COR-L47 (cell line): ENCODE measurements around the gene DHCR7.

Experiments used
- DNase-seq: peaks from one replicate; lab custom pipeline; 2025; lab: John Stamatoyannopoulos, UW

Gene DHCR7

DNA sequence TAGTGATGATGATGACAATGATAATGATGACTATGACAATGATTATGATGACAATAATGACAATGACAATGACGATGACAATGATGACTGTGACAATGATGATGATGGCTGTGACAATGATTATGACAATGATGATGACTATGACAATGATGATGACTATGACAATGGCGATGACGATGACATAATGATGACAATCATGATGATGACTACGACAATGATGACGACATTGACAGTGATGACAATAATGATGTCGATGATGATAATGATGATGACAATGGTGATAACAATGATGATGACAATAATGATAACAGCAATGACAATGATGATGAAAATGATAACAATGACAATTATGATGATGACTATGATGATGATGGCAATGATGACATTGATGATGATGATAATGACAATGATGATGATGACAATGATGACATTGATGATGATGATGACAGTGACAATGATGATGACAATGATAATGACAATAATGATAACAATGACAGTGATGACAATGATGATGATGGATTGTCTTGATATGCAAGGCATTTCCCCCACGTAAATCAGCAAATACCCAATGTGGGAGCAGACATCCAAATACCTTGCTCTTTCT lies 37.7 kb downstream of the DHCR7 start:
- no peak for DNase-seq

DNA sequence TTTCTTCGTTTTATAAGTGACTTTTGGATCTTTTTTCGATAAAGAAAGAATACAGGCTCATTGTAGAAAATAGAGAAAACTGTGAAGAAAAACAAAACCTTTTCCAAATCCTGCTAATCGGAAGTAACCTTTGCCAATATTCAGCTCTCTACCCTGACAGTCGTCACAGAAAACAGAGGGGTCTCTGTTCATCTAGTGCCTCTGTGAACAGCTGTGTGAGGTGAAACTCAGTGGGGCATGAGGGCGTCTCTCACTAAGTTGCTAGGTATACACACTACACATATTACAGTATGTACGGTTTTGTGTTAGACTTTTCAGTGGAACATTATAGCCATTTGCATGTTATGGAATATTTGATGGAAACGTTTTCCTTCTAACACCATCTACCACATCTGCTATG lies 39.4 kb downstream of the DHCR7 start:
- no peak for DNase-seq

DNA sequence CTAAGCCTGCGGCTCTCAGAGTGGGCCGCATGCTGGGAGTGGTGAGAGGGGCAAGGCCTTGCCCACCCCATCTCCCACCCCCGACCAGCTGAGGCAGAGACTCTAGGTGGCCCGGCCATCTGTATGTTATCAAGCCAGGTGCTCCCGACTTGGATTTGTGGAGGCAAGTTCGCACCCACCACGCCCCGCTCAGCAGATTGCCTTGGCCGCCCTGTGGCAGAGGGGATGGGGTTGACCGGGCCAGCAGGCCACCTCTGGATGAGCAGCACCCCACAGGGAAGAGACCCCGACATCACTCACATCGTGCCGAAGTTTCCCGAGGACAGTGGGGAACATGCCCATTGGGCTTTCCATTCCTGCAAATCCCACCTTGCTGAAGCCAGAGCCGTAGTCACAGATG lies 40.8 kb downstream of the DHCR7 start:
- no peak for DNase-seq

DNA sequence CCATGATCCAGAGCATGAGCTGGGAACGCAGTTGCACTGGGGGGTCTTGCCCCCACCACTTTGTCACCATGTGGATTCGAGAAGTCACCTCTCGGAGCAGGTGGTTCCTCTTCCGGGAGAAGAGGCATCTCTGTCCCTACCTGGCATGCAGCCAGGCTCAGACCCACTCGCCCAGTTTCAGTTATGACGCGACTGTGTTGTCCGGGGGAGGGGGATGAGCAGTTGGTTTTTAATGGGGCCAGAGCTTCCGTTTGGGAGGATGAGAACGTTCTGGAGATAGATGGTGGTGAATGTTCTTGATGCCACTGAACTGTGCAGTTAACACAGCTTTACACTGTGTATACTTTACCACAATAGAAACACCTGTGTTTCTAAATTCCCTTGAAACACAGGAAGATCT lies 41.5 kb downstream of the DHCR7 start:
- DNase-seq = peak; percentile 35

DNA sequence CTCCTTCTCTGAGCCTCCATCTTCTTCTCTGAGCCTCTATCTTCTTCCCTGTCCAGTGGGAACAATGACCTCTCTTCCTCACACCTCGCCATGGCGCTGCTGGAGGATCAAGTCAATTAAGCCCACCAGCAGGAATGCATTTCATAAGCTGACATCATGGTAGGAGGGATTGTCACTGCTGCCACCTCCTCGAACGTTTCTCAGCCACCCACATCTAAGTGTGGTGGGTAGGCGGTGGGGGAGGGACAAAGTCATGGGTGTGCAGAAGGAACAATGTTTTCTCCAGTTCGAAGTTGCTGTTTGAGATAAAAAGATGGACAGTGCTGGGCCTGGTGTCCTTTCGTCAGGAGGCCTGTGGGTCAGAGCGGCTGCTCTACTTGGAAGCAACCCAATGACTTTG lies 44.0 kb downstream of the DHCR7 start:
- no peak for DNase-seq

DNA sequence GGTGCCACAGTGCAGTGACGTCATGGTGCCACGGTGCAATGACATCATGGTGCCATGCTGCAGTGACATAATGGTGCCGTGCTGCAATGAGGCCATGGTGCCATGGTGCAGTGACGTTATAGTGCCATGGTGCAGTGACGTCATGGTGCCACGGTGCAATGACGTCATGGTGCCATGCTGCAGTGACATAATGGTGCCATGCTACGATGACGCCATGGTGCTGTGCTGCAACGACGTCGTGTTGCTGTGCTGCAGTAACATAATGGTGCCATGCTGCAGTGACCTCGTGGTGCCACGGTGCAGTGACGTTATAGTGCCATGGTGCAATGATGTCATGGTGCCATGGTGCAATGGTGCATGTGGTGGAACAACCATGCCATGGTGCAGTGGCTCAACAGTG lies 45.3 kb downstream of the DHCR7 start:
- no peak for DNase-seq

DNA sequence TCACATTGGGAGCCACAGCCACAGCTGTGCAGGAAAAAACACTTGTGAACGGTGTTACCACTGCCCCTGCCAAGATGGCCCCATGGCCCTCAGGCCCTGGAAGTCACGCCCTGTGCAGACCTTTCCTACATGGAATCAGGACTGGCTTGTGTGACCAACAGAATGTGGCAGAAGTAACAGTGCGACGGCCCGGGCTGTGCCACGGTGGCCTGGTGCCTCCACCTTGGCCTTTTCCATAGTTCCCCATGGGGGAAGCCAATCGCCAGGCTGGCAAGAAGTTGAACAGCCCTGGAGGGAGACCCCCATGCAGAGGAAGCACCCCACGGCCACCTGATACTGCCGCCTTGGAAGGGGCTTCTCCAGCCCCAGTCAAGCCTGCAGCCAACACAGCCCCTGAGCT lies 48.0 kb downstream of the DHCR7 start:
- no peak for DNase-seq

DNA sequence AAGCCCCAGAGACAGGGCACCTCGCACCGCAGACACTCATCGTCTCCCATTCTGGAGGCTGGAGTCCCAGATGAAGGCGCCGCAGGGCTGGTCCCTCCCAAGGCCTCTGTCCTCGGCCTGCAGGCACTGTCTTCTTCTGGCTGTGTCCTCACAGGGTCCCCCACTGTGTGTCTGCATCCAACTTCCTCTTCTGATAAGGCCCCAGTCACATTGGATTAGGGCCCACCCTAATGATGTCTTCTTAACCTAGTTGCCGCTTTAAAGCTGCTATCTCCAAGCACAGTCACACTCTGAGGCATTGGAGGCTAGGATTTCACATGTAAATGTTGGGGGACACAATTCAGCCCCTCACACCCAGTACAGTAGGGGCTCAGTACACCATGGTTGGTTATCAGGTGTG lies 48.9 kb downstream of the DHCR7 start:
- no peak for DNase-seq

DNA sequence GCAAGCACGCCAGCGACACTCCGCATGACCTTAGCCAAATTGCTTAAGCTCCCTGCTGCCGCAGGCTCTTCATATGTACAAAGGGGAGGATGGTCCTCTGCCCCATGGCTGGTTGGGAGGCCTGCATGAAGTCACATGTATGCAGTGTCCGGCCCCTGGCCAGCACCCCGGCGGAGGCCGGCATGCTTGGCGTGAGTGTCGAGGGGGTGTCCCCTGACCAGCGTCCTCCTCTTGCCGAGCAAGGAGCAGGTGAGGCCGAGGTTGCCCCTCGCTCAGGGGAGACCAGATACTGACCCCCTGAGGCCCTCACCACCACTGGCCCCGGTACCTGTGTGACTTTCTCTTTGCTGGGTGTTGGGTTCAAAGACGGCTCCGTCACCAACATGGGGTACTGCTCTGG lies 50.2 kb downstream of the DHCR7 start:
- no peak for DNase-seq

DNA sequence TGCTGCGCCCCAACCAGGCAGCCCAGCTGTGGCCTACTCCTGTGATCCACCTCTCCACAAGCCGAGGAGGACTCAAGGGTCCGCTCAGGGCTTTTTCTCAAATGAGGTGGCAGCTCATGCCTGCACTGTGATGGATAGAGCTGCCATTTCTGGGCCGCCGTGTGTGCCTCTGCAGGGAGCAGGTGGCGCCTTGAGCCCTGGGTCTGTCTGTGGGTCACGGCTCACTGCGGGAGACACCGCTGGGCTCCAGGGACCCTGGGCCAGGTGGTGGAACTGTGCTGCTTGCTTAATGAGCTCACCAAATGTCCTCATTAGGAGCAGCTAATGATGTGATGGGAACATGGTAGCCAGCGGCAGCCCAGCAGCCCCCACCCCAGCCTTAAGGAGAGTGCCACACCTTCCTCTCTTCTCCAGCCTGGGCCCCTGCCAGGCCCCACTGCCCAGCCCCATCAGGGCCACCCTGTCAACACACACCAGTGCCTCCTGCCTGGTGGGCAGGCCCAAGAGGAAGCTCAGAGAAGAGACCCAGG lies 50.8 kb downstream of the DHCR7 start:
- DNase-seq = peak; percentile 83

DNA sequence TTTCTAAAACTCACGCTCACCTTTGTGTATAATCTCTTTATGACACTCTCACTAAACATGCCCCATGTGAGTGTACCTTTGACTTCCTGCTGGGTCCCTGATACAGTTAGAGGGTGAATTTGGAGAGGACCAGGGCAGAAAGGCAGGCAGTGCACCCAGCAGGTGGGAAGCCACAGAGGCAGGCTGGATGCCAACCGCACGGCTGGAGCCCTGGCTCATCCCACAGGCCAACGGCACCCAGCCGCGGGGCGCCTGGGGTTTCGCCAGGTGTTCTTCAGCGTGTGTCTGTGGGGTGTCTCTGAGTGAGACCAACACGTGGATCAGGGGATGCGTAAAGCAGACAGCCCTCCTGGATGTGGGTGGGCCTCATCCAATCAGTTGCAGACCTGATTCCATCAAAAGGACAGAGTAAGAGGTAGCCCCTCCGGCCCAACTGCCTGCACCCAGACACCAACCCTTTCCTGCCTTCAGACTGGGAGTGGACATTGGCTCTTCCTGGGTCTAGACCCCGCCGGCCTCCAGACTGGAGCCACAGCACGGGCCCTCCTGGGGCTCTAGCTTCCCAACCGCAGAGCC lies 51.6 kb downstream of the DHCR7 start:
- peak; percentile 90 for DNase-seq

DNA sequence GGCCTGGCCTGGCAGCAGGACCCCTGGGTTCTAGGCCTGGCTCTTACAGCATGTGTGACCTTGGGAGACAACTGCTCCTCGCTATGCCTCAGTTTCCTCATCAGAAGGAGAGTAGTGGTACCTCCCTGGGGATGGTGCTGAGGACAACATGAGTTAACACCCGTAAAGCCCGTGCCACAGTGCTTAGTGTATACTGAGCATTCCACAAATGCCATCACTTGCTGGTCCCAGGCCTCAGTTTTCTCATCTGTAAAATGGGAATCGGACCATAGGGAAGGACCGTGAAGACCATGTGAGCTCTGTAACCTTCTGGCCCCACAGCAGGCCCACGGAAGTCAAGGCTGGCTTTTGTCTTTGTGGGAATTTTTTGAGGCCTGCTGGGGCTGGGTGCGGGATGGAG lies 52.4 kb downstream of the DHCR7 start:
- DNase-seq = no peak

DNA sequence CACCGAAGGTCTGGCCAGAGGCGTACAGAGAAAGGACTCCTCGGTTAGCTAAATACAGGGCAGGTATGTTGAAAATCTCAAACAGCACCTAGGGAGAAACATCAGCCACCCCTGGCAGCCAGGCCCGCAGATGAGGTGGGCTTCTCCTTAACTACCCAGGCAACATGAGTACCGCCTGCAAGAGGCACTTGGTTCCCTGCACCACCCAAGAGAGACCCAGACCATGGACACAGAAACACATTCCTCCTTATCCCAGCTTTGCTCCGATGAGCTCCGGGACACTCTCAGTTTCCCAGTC lies 53.0 kb downstream of the DHCR7 start:
- DNase-seq = no peak

DNA sequence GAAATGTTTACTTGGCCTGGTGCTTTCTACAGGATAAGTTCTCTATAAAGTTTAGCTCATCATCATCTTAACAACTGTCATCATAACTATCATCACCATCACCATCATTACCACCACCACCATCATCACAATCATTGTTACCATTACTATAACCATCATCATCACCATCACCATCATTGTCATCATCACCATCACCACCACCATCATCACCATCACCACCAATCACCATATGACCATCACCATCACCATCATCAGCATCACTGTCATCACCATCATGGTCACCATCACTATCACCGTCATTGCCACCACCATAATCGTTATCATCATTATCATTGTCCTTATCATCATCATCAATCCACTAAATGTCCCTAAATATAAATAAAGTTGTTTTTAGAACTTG lies 54.9 kb downstream of the DHCR7 start:
- no peak for DNase-seq

DNA sequence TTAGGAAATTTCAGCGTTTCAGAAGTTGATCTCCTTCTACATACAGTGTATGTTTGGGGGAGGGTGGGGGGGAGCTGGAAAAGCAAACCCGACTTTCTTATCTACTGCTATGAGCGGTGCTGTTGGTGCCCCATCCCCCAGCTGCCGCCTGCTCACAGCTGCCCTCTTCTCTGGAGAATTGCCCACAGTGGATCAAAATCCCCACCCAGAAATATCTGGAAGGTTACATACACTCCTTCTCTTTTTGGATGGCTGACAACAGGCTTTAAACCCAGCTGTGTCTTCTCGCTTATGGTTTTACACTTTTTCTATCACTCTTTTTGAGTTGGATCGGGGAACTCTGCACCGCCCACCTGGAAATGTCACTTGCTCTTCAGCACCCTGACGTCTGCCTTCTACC lies 56.4 kb downstream of the DHCR7 start:
- DNase-seq = no peak

DNA sequence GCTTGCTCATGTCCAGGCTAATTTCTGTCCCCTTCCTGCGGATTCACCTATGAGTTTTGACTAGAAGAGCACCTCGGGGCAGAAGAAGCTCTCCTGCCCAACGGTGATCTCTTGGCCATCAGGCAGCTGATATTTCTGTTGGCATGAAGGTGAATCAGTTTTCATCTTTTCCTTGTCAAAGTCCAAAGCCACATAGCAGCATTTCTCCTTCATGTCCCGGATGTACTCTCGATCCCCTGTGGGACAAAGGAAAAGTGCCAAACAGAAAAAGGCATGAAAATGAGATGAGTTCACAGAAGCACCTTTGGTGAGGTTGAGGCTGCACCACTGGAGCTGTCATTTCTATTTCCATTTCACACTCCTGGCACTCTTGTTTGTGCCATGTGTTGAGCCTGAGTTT lies 56.8 kb downstream of the DHCR7 start:
- DNase-seq = no peak

DNA sequence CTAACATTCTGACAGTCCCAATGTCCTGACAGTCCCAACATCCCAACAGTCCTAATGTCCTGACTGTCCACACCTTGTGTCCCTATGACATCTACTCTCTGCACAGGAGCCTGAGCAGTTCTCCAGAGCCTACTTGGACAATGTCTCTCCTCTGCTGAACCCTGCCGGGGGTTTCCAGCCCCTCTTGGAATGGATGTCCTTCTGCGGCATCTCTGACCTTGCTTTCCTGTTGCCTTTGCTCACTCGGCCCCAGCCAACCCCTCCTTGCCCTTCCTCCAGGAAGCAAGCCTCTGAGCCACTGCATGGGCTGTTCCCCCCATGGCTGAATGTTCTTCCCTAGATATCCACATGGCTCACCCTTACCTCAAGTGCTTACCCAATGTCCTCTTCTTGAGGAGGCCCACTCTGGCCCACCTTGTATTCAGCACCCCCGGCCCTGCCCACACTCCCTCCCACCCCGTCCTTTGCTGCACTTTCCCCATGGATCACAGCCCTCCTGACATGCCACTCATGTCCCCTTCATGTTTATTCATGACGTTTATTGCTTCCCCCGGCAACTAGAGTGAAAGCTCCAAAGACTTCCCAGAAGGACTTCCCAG lies 59.5 kb downstream of the DHCR7 start:
- no peak for DNase-seq

DNA sequence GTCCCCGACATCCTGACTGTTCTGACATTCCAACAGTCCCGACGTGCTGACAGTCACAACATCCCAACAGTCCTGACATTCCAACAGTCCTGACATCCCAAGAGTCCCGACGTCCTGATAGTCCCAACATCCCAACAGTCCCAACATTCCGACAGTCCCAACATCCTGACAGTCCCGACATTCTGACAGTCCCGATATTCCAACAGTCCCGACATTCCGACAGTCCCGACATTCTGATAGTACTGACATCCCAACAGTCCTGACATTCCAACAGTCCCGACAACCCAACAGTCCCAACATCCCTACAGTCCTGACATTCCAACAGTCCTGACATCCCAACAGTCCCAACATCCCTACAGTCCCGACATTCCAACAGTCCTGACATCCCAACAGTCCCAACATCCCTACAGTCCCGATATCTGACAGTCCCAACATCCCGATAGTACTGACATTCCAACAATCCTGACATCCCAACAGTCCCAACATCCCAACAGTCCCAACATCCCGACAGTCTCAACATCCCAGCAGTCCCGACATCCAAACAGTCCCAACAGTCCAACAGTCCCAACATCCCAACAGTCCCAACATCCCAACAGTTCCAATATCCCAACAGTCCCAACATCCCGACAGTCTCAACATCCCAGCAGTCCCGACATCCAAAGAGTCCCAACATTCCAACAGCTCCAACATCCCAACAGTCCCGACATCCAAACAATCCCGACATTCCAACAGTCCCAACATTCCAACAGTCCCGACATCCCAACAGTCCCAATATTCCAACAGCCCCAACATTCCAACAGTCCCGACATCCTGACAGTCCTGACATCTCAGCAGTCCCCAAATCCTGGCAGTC lies 60.2 kb downstream of the DHCR7 start:
- DNase-seq = no peak

DNA sequence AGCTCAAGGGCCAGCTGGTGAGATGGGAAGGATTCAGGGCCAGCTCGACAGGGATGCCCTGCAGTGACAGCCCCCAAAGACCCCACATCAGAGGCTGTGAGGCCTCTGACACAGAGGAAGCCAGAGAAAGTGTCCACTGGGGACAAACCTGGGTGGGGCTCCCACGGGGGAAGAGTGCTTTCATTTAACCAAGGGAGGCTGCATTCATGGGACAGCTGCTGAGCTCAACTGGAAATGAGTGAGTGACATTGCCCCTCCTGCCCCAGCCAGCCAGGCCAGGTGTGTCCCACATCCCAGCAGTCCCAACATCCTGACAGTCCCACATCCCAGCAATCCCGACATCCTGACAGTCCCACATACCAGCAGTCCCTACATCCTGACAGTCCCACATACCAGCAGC lies 61.0 kb downstream of the DHCR7 start:
- no peak for DNase-seq

DNA sequence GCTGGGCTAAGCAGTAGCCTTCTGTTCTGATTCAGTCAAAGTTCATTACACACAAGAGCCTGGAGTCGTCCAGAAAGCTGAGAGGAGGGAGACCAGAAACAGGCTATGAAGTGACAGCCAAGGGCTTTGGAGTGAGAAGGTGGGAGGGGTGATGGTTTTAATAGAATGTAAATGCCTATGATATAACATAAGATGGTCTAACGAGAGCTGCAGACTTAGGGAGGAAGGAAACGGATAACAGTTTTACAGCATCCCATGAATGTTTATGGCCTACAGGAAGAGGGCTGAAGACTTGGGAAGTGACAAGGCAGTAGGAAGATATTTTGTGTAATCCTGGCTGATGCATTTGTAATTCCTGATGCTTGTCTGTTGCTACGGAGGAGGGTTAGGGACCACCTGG lies 62.0 kb downstream of the DHCR7 start:
- no peak for DNase-seq

DNA sequence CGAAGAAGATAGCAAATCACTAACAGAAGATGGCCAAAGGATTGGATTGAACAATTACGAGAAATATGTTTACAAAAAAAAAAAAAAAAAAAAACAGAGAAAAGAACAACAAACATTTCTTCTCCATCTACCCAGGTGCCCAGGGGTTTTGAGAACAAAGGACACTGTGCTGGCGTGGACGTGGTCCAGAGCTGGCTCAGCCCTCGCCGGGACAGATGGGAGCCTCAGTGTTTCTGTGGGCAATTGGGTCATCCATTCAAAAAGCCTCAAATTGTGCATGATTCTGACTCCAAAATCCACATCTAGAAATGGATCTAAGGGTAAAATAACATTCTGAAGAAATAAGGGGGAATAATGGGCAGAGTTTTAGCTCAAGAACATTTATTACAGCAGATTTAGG lies 63.1 kb downstream of the DHCR7 start:
- DNase-seq = no peak

DNA sequence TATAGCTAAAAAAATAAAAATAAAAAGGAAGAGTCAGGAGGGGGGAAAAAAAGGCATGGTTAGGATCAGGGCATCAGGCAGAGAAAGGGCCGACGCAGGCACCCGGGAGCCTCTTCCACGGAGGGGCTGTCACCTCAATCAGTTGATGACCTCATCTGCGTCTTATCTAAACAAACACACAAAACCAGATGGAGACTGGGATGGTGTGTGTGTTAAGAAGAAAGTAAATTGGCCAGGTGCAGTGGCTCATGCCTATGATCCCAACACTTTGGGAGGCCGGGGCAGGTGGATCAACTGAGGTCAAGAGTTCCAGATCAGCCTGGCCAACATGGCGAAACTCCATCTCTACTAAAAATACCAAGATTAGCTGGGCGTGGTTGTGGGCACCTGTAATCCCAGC lies 63.6 kb downstream of the DHCR7 start:
- no peak for DNase-seq
